ENCODE results near the gene TAOK1. TPM values are rescaled to one million over a fixed set of nuclear protein-coding genes. Genes with fewer than 3 reads are reported as not detected.

The TAOK1 gene
- total RNA-seq, 4 donors from 2014 or later: 54.7 to 71.8 (median 64.9) TPM

DNA sequence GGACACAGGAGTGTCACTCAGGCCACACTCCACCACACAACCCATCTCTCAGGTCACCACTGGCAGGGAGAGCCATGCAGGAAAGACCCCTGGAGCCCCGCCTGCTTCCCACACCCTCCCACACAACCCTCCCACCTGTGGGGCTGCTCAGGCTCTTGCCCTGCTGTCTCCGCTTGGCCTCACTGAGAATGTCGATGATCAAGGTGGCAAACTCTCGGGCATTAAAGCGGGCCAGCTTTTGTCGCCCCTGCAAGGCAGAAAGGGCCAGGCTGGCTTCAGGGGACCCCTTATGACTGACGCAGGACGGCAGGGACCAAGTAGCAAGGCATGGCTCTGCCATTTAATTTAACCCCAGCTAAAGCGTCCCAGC is 186.8 kb downstream of the TAOK1 start:
- intact Hi-C loops (cut with DNase I; ENCODE audit: low total_unique reads): loop anchor here (5.0 kb wide), 1 partner anchor 35 kb away; no protein-coding TSS in a partner anchor
- DNase-seq (ENCODE audit: low spot score in 2 of 2): no peak
- WGBS, 2 donors: 97% methylated on average over 9 of the region's 9 CpGs
- no peak overlapping the region for H3K4me3 ChIP-seq (ENCODE audit: low read depth, poor library complexity, severe bottlenecking)
- TF ChIP-seq, protein P1, sequence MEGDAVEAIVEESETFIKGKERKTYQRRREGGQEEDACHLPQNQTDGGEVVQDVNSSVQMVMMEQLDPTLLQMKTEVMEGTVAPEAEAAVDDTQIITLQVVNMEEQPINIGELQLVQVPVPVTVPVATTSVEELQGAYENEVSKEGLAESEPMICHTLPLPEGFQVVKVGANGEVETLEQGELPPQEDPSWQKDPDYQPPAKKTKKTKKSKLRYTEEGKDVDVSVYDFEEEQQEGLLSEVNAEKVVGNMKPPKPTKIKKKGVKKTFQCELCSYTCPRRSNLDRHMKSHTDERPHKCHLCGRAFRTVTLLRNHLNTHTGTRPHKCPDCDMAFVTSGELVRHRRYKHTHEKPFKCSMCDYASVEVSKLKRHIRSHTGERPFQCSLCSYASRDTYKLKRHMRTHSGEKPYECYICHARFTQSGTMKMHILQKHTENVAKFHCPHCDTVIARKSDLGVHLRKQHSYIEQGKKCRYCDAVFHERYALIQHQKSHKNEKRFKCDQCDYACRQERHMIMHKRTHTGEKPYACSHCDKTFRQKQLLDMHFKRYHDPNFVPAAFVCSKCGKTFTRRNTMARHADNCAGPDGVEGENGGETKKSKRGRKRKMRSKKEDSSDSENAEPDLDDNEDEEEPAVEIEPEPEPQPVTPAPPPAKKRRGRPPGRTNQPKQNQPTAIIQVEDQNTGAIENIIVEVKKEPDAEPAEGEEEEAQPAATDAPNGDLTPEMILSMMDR (IDR thresholded peaks at IDR 0.05): no peak
- no peak for TF ChIP-seq POLR2A (IDR thresholded peaks at IDR 0.05)

DNA sequence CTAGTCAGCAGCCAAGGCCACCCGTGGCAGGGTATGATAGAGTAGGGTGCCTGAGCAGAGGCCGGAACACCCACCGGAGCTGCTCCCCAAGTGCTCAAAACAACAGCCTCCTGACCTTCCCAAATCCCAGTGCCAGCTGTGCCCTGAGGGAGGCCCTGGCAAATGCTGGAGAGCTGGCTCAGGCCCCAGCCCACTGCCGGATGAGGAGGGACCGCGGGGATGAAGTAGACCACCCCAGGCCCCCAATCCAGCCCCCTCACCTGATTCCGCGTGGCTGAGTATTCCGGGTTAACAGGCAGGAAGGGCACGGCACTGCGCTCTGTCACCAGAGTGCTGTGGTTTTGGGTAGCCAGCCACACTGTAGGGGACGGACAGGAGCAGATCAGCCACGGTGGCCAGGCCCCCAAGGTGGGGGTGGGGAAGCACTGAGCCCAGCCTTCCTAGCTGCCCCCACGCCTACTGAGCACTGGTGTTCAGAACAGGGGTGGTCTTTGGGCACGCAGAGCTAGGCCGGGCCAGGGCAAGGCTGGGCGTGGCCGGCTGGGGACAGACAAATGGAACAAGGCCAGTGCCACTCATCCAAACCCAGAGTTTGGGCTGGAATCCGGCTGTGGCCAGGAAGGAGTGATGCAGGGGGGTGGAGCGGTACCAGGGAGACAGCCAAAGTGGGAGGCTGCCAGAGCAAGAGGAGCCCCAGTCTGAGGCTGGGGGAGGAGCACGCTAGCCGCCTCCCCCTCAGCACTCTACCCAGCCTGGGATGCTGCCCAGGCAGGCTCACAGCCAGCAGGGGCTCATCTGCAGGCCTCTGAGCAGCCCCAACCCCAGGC is 187.4 kb downstream of the TAOK1 start:
- intact Hi-C loops (cut with DNase I; ENCODE audit: low total_unique reads): loop anchor here (5.0 kb wide), 1 partner anchor 35 kb away; no protein-coding TSS in a partner anchor
- peak in 1 of 2 donors; percentile 14 for DNase-seq (ENCODE audit: low spot score in 2 of 2)
- TF ChIP-seq, protein P1 (IDR thresholded peaks at IDR 0.05): no peak
- no peak for TF ChIP-seq POLR2A (IDR thresholded peaks at IDR 0.05)
- no peak overlapping the region for H3K4me3 ChIP-seq (ENCODE audit: low read depth, poor library complexity, severe bottlenecking)
- 55 to 70% methylated on average over 18 to 22 of the region's 22 CpGs for WGBS, 2 donors

GRCh38 chr17:29578626-29579485 is 188.7 kb downstream of the TAOK1 start:
- 84 to 90% methylated on average over 14 of the region's 14 CpGs for WGBS, 2 donors
- no peak for DNase-seq (ENCODE audit: low spot score in 2 of 2)
- TF ChIP-seq, protein P1 (IDR thresholded peaks at IDR 0.05): no peak
- TF ChIP-seq POLR2A (IDR thresholded peaks at IDR 0.05): no peak
- intact Hi-C loops (cut with DNase I; ENCODE audit: low total_unique reads): loop anchor here (5.0 kb wide), 1 partner anchor 33 kb away; no protein-coding TSS in a partner anchor
- H3K4me3 ChIP-seq (ENCODE audit: low read depth, poor library complexity, severe bottlenecking): no peak overlapping the region

- intact Hi-C loops (cut with DNase I; ENCODE audit: low total_unique reads): loop anchor here (5.0 kb wide), 1 partner anchor 32 kb away; no protein-coding TSS in a partner anchor
- no peak for TF ChIP-seq POLR2A (IDR thresholded peaks at IDR 0.05)
- TF ChIP-seq, protein P1 (IDR thresholded peaks at IDR 0.05): peak in 1 of 3 donors; percentile 44
- DNase-seq (ENCODE audit: low spot score in 2 of 2): peak; percentile 75 to 97
- 59 to 63% methylated on average over 14 to 15 of the region's 15 CpGs for WGBS, 2 donors
- no peak overlapping the region for H3K4me3 ChIP-seq (ENCODE audit: low read depth, poor library complexity, severe bottlenecking)
Measured at GRCh38 chr17:29579866-29580771, 190.0 kb downstream of the TAOK1 start.
